Measurements from ENCODE around the gene VPS50. TPM values are rescaled to one million over a fixed set of nuclear protein-coding genes. Genes with fewer than 3 reads are reported as not detected.
"Not testable (repeated sequence)": the region's sequence is repeated elsewhere in the genome, so short reads cannot be mapped to it uniquely, and the experiment has no call there.

VPS50 gene
- total RNA-seq, 1 donor from 2014 or later = 6.9 TPM

GRCh38 chr7:93331706-93332105, 99.5 kb downstream of the VPS50 start:
- intact Hi-C loops (cut with DNase I) = no loop called here
- no peak overlapping the region for H3K27ac ChIP-seq
- no peaks in the 10 kb centered on the region for H3K9me3 ChIP-seq
- no peaks in the 10 kb centered on the region for H3K4me1 ChIP-seq
- TF ChIP-seq CTCF (IDR thresholded peaks at IDR 0.05) = no peak
- no peak for DNase-seq (ENCODE audit: low spot score in 2 of 2)
- no peaks in the 10 kb centered on the region for H3K27me3 ChIP-seq
- H3K4me3 ChIP-seq = no peak overlapping the region
- peaks cover 4 to 5% of the 10 kb centered on the region in 2 donors for H3K36me3 ChIP-seq

GRCh38 chr7:93332172-93332571, 100.0 kb downstream of the VPS50 start:
- Histone ChIP-seq H3K36me3 (peaks cover 4 to 5% of the 10 kb centered on the region in 2 donors), H3K9me3 (no peaks in the 10 kb centered on the region), H3K4me3 (no peak overlapping the region), H3K27ac (no peak overlapping the region), H3K4me1 (no peaks in the 10 kb centered on the region), H3K27me3 (no peaks in the 10 kb centered on the region)
- no peak for TF ChIP-seq CTCF (IDR thresholded peaks at IDR 0.05)
- intact Hi-C loops (cut with DNase I) = no loop called here
- no peak for DNase-seq (ENCODE audit: low spot score in 2 of 2)

GRCh38 chr7:93337052-93337451, 104.9 kb downstream of the VPS50 start:
- H3K4me3 ChIP-seq = no peak overlapping the region
- DNase-seq (ENCODE audit: low spot score in 2 of 2) = no peak
- no peak overlapping the region for H3K27ac ChIP-seq
- TF ChIP-seq CTCF (IDR thresholded peaks at IDR 0.05) = no peak
- intact Hi-C loops (cut with DNase I) = no loop called here
- no peaks in the 10 kb centered on the region for H3K4me1 ChIP-seq
- H3K36me3 ChIP-seq = peaks cover 16 to 27% of the 10 kb centered on the region in 2 donors
- H3K9me3 ChIP-seq = no peaks in the 10 kb centered on the region
- no peaks in the 10 kb centered on the region for H3K27me3 ChIP-seq

GRCh38 chr7:93342178-93342577, 110.0 kb downstream of the VPS50 start:
- H3K4me1 ChIP-seq; H3K27me3 ChIP-seq; H3K4me3 ChIP-seq; intact Hi-C loops (cut with DNase I); H3K27ac ChIP-seq; H3K9me3 ChIP-seq; DNase-seq (ENCODE audit: low spot score in 2 of 2): not testable (repeated sequence)
- H3K36me3 ChIP-seq = peaks cover 13 to 26% of the 10 kb centered on the region in 2 donors

GRCh38 chr7:93350338-93350737, 118.2 kb downstream of the VPS50 start:
- Histone ChIP-seq H3K4me3 (no peak overlapping the region), H3K27me3 (no peaks in the 10 kb centered on the region), H3K4me1 (no peaks in the 10 kb centered on the region), H3K36me3 (peaks cover 0 to 9% of the 10 kb centered on the region in 2 donors), H3K27ac (no peak overlapping the region), H3K9me3 (no peaks in the 10 kb centered on the region)
- no peak for TF ChIP-seq CTCF (IDR thresholded peaks at IDR 0.05)
- intact Hi-C loops (cut with DNase I) = no loop called here
- DNase-seq (ENCODE audit: low spot score in 2 of 2) = no peak

GRCh38 chr7:93352881-93353280, 120.7 kb downstream of the VPS50 start:
- DNase-seq (ENCODE audit: low spot score in 2 of 2) = no peak
- Histone ChIP-seq H3K27ac (no peak overlapping the region), H3K9me3 (no peaks in the 10 kb centered on the region), H3K27me3 (no peaks in the 10 kb centered on the region), H3K4me1 (no peaks in the 10 kb centered on the region), H3K4me3 (no peak overlapping the region), H3K36me3 (peaks cover 6 to 16% of the 10 kb centered on the region in 2 donors)
- intact Hi-C loops (cut with DNase I) = no loop called here
- TF ChIP-seq CTCF (IDR thresholded peaks at IDR 0.05) = no peak
